Esophagus mucosa (tissue), 1 donor: ENCODE results near the gene COA3. TPM values are rescaled to one million over a fixed set of nuclear protein-coding genes. Genes with fewer than 3 reads are reported as not detected.
A peak's percentile ranks its signal among the peaks of the same experiment; 100 is the strongest.

ENCODE experiments used
- ATAC-seq: fragments of 200-7000 bp; cut with Tn5 transposase; one replicate; pipeline ENCODE4 v1.9.1; 2020
- total RNA-seq: library from RNA; stranded (reverse); gene quantifications from one replicate; pipeline ENCODE4 v1.2.4, GENCODE V29; 2023
- donor health status: DM: yes; HTN: yes; CAD: no.

Gene COA3
- total RNA-seq, 1 donor from 2014 or later, result 104 TPM

GRCh38 chr17:42817866-42818265 lies 19.4 kb upstream of the COA3 start:
- ATAC-seq, result no peak

- ATAC-seq, result no peak
These were observed 16.3 kb upstream of the COA3 start for GRCh38 chr17:42814633-42815399.

GRCh38 chr17:42809250-42809649 lies 10.7 kb upstream of the COA3 start:
- peak; percentile 57 for ATAC-seq

GRCh38 chr17:42806249-42806648 lies 7.7 kb upstream of the COA3 start:
- peak; percentile 55 for ATAC-seq

- ATAC-seq, result no peak
These were observed 6.4 kb upstream of the COA3 start for GRCh38 chr17:42804918-42805367.

GRCh38 chr17:42803074-42803883 lies 4.8 kb upstream of the COA3 start:
- ATAC-seq, result no peak

- no peak for ATAC-seq
These were observed 507 bp downstream of the COA3 start for GRCh38 chr17:42798011-42798382.

GRCh38 chr17:42797067-42798007 lies 1.2 kb downstream of the COA3 start:
- ATAC-seq, result peak; percentile 71

GRCh38 chr17:42796066-42796758 lies 2.3 kb downstream of the COA3 start:
- ATAC-seq, result no peak

GRCh38 chr17:42795465-42795864 lies 3.0 kb downstream of the COA3 start:
- ATAC-seq, result peak; percentile 32

- ATAC-seq, result no peak
These were observed 3.4 kb downstream of the COA3 start for GRCh38 chr17:42795061-42795460.

- no peak for ATAC-seq
These were observed 6.0 kb downstream of the COA3 start for GRCh38 chr17:42792545-42792944.

- ATAC-seq, result no peak
These were observed 6.6 kb downstream of the COA3 start for GRCh38 chr17:42791948-42792347.

GRCh38 chr17:42787266-42787665 lies 11.2 kb downstream of the COA3 start:
- ATAC-seq, result no peak

GRCh38 chr17:42784811-42785592 lies 13.5 kb downstream of the COA3 start:
- no peak for ATAC-seq

GRCh38 chr17:42784409-42784808 lies 14.1 kb downstream of the COA3 start:
- no peak for ATAC-seq

- no peak for ATAC-seq
These were observed 14.7 kb downstream of the COA3 start for GRCh38 chr17:42783791-42784138.

GRCh38 chr17:42783062-42783790 lies 15.3 kb downstream of the COA3 start:
- no peak for ATAC-seq

- no peak for ATAC-seq
These were observed 16.1 kb downstream of the COA3 start for GRCh38 chr17:42782166-42783061.
